HG02943 (cell line): ENCODE data around the gene STIMATE.

Experiments used
- ATAC-seq: cut with Tn5 transposase; IDR thresholded peaks from one replicate; pipeline ENCODE4 v1.9.1; 2021; ENCODE audit warnings: mild to moderate bottlenecking, low read depth, moderate library complexity; ENCODE audit not compliant: unreplicated experiment

STIMATE gene

GRCh38 chr3:52794612-52795099 lies 102.7 kb downstream of the STIMATE start, which contains the start of gene ITIH3:
ITIH3 (plus strand) TSS chr3:52794796; CDS start chr3:52794804, 8 bp downstream.
- no peak for ATAC-seq

- ATAC-seq = no peak
Observed at GRCh38 chr3:52793702-52794611, 103.4 kb downstream of the STIMATE start.

- ATAC-seq = no peak
Observed at GRCh38 chr3:52792961-52793695, 104.2 kb downstream of the STIMATE start.

GRCh38 chr3:52792413-52792812 lies 104.9 kb downstream of the STIMATE start:
- no peak for ATAC-seq

GRCh38 chr3:52791928-52792327 lies 105.4 kb downstream of the STIMATE start:
- ATAC-seq = no peak

GRCh38 chr3:52791366-52791765 lies 106.0 kb downstream of the STIMATE start:
- no peak for ATAC-seq

- ATAC-seq = no peak
Observed at GRCh38 chr3:52790741-52791140, 106.6 kb downstream of the STIMATE start.

- ATAC-seq = no peak
Observed at GRCh38 chr3:52790337-52790736, 107.0 kb downstream of the STIMATE start.

- ATAC-seq = no peak
Observed at GRCh38 chr3:52789746-52790040, 107.7 kb downstream of the STIMATE start.

- ATAC-seq = no peak
Observed at GRCh38 chr3:52788890-52789745, 108.2 kb downstream of the STIMATE start.

GRCh38 chr3:52787672-52788625 lies 109.4 kb downstream of the STIMATE start:
- no peak for ATAC-seq

- no peak for ATAC-seq
Observed at GRCh38 chr3:52787246-52787645, 110.1 kb downstream of the STIMATE start.
